AG08395 (cell line): ENCODE data around the gene OR8G1.
"Not testable (repeated sequence)": the region's sequence is repeated elsewhere in the genome, so short reads cannot be mapped to it uniquely, and the experiment has no call there.

ENCODE experiments used
- DNase-seq: peaks from one replicate; pipeline ENCODE4 v3.0.0; 2012; ENCODE audit warnings: mixed read lengths, low spot score

Gene OR8G1

DNA sequence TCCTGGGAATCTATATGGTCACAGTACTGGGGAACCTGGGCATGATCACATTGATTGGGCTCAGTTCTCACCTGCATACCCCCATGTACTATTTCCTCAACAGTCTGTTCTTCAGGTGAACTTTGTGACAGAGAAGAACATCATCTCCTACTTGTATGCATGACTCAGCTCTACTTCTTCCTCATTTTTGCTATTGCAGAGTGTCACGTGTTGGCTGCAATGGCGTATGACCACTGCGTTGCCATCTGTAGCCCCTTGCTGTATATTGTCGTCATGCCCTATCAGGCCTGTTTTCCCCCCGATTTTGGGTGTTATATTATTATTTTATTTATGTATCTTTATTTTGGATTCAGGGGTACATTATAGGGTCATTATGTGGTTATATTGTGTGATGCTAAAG, 2.4 kb upstream of the OR8G1 start:
- DNase-seq = no peak

DNA sequence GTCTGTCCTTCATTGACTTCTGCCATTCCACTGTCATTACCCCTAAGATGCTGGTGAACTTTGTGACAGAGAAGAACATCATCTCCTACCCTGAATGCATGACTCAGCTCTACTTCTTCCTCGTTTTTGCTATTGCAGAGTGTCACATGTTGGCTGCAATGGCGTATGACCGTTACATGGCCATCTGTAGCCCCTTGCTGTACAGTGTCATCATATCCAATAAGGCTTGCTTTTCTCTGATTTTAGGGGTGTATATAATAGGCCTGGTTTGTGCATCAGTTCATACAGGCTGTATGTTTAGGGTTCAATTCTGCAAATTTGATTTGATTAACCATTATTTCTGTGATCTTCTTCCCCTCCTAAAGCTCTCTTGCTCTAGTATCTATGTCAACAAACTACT, 9.0 kb downstream of the OR8G1 start:
- DNase-seq = not testable (repeated sequence)

DNA sequence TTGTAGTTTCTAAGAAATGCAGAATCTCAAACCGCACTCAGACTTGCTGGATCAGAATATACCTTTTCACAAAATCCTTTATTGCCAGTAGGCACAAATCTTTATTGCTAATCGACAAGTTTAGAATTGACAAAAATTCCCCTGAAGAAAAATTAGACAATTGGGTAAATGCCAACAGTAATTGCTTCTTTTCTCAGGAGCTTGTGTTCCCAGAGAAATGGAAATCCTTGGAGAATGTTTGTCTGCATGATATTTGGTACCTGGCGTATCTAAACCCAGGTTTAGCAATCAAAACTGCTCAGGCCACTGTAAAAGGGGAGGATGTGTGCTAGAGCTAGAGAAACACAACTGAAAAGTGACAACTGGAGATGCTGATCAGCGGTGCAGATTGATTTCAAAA, 15.2 kb downstream of the OR8G1 start, which contains the start of gene OR8G5:
Gene OR8G5, plus strand, starts transcription at position 301 of the 400 bp plus-strand sequence. CDS start 8,556 bp downstream, outside the sequence.
- DNase-seq = no peak

DNA sequence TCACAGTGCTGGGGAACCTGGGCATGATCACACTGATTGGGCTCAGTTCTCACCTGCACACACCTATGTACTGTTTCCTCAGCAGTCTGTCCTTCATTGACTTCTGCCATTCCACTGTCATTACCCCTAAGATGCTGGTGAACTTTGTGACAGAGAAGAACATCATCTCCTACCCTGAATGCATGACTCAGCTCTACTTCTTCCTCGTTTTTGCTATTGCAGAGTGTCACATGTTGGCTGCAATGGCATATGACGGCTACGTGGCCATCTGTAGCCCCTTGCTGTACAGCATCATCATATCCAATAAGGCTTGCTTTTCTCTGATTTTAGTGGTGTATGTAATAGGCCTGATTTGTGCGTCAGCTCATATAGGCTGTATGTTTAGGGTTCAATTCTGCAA, 24.1 kb downstream of the OR8G1 start:
- not testable (repeated sequence) for DNase-seq

DNA sequence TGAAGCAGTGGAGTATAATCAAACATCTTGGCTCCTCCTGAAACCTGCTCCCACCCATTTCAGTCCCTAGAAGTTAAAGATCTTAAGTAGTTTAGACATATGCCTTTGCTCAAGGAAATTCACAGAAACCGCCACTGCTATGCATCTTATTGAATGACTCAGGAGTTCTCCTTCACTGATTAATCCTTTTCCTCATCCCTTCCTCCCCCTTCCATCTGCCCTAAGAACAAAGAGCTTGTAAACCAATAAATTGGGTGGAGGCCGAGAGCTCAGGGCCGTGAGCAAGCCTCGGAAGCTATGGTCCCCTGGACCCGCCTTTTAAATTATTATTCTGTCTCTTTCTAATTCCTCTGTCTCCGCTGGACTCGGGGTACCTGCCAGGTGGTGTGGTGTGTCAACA, 30.0 kb downstream of the OR8G1 start:
- not testable (repeated sequence) for DNase-seq

GRCh38 chr11:124274000-124274399, 33.1 kb downstream of the OR8G1 start:
- DNase-seq = no peak

GRCh38 chr11:124276081-124276480, 35.2 kb downstream of the OR8G1 start:
- no peak for DNase-seq

DNA sequence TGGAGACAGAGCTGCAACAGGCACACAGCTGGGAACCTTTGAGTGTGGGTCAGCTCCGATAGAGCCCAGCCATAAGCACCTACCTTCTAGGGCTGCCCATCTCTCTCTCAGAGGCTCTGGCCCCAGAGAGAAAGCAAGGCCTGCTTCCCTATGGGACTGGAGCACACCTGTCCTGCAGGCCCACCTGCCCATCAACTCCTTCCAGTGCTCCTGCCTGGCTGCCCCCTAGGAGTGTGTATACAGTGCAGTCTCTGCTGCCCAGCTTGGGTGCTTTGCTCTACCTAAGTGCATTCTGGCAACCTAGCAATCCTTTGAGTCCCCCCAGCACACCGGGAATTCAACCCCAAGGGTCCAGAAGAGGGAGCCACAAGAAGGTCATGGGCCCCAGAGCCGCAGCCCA, 36.3 kb downstream of the OR8G1 start:
- no peak for DNase-seq

- DNase-seq = no peak
Observed at GRCh38 chr11:124277804-124278203, 36.9 kb downstream of the OR8G1 start.

DNA sequence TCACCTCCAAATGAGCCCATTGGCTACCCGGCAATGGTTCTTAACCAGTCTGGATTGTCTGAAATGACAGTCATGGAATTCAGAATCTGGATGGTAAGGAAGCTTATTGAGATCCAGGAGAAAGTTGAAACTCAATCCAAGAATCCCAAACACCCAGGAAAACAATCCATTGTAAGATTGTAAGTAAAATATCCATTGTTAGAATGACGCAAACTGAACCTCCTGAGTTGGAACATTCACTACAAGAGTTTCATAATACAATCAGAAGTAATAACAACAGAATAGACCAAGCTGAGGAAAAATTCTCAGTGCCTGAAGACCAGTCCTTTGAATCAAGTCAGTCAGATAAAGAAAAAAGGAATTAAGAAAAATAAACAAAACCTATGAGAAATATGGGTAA, 37.4 kb downstream of the OR8G1 start:
- DNase-seq = no peak

DNA sequence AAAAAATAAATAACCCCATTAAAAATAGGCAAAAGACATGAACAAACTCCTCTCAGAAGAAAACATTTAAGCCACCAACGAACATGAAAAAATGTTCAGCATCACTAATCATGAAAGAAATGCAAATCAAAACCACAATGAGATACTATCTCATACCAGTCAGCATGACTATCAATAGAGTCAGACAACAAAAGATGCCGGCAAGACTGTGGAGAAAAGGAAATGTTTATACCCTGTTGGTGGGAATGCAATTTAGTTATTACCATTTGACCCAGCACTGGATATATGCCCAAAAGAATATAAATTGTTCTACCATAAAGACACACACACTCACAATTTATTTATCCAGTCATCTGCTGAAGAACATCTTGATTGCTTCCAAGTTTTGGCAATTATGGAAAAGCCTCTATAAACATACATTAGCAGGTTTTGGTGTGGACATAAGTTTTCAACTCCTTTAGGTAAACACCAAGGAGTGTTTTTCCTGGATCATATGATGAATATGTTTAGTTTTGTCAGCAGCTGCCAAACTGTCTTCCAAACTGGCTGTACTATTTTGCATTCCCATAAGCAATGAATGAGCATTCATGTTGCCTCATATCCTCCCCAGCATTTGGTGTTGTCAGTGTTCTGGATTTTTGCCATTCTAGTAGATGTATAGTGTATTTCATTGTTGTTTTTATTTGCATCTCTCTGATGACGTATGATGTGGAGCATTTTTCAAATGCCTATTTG, 44.9 kb downstream of the OR8G1 start:
- no peak for DNase-seq

- DNase-seq = no peak
Observed at GRCh38 chr11:124294687-124295086, 53.8 kb downstream of the OR8G1 start.

DNA sequence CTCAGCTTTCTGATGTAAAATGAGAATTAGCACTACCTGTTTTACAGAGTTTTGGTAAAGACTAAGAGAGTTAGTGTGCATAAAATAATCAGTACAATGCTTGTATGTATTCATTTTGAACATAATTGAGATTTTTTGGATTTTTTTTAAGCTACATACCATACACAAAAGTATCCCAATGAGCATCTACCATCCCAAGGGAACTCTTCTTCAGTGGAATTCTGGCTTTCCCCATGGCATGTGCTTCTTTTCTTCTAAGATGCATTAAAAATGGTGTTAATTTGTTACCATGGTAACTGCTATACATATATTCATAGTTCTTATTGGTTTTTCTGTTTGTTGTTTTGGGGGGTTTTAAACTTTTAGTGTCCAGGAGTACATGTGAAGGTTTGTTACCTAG, 55.1 kb downstream of the OR8G1 start:
- DNase-seq = no peak

DNA sequence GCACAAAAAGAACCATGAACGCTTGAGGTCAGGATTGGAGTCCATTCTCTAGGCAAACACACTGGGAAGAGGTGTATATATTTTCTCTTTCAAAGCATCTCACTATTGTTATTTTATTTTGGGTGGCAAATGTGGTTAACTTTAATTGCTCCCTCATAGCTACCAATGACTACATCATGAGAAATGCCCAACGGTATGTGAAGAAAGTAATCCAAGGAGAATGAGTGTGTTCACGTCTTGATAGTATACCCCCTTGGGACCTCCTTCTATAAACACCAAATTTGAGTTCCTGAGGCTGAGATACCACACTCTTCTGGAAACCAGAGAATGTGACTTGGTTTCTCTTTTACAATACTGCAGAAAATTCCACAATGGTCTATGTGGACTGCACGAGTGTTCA, 57.0 kb downstream of the OR8G1 start:
- DNase-seq = peak; percentile 24

GRCh38 chr11:124301548-124301947, 60.7 kb downstream of the OR8G1 start:
- DNase-seq = no peak

GRCh38 chr11:124302347-124303125, 61.6 kb downstream of the OR8G1 start:
- no peak for DNase-seq
